Measurements from ENCODE around the gene IGF2BP1.
"Not testable (repeated sequence)": the region's sequence is repeated elsewhere in the genome, so short reads cannot be mapped to it uniquely, and the experiment has no call there.

DNA sequence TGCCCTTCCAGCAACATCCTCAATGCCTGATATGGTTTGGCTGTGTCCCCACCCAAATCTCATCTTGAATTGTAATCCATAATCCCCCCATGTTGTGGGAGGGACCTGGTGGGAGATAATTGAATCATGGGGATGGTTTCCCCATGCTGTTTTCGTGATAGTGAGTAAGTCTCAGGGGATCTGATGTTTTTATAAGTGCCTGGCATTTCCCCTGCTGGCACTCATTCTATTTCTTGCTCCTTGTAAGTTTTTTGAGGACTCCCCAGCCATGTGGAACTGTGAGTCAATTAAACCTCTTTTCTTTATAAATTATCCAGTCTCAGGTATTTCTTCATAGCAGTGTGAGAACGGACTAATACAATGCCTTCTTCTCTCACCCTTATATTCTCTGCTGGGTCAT, 87.9 kb downstream of the IGF2BP1 start:
- TF ChIP-seq, protein P1, sequence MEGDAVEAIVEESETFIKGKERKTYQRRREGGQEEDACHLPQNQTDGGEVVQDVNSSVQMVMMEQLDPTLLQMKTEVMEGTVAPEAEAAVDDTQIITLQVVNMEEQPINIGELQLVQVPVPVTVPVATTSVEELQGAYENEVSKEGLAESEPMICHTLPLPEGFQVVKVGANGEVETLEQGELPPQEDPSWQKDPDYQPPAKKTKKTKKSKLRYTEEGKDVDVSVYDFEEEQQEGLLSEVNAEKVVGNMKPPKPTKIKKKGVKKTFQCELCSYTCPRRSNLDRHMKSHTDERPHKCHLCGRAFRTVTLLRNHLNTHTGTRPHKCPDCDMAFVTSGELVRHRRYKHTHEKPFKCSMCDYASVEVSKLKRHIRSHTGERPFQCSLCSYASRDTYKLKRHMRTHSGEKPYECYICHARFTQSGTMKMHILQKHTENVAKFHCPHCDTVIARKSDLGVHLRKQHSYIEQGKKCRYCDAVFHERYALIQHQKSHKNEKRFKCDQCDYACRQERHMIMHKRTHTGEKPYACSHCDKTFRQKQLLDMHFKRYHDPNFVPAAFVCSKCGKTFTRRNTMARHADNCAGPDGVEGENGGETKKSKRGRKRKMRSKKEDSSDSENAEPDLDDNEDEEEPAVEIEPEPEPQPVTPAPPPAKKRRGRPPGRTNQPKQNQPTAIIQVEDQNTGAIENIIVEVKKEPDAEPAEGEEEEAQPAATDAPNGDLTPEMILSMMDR (IDR thresholded peaks at IDR 0.05; ENCODE audit: low read length) = not testable (repeated sequence)
- TF ChIP-seq EZH2phosphoT487 (IDR thresholded peaks at IDR 0.05; ENCODE audit: low read length); EZH2 (optimal IDR thresholded peaks at IDR 0.05; ENCODE audit: low read depth, low read length): not testable (repeated sequence)
